K562 (cell line): ENCODE results near the gene KLHL41. TPM values are rescaled to one million over a fixed set of nuclear protein-coding genes. Genes with fewer than 3 reads are reported as not detected.

ENCODE experiments used
- ATAC-seq: fragments of 200-7000 bp; cut with Tn5 transposase; 3 replicates; pipeline ENCODE4 v1.9.1; 2020; ENCODE audit warnings: moderate library complexity
- BruUV-seq: library from RNA; stranded (reverse); fragments of 400-500 nt; replicated peaks from 2 replicates; lab custom pipeline; 2021; lab: Mats Ljungman, UMichigan
- CTCF ChIA-PET: fragments of 300-600 bp; formaldehyde crosslinking; extraction: SDS; loops from one replicate; lab custom pipeline; 2021; ENCODE audit warnings: low intra/inter-chr PET ratio; lab: Yijun Ruan, JAX
- POLR2A ChIA-PET: fragments of 300-600, 350-650 bp; sonication (Branson Sonifier 250); formaldehyde crosslinking; extraction: SDS; loops from one replicate; lab custom pipeline; 2021; ENCODE audit warnings: antibody characterized with exemption, inconsistent platforms; lab: Yijun Ruan, JAX
- DNase-seq, 4 experiments: peaks; one replicate each; pipeline versions ENCODE4 v3.0.0 to v3.0.0-alpha.2; 2011 to 2018; ENCODE audit warnings: low spot score in 3 of 4, mixed read lengths in 3 of 4; ENCODE audit errors: extremely low read depth in 1 of 4
- FAIRE-seq: peaks from 2 replicates; lab custom pipeline; 2011; peaks lifted over from hg19 to GRCh38; lab: Jason Lieb, UNC
- H2AFZ ChIP-seq: 2 replicates; pipeline ENCODE4 v1.6.0; 2011; ENCODE audit warnings: low read depth, low read length, control low read depth, inconsistent platforms
- H3K27ac ChIP-seq: fragments of 200-600 bp; 3 replicates; pipeline ENCODE4 v1.8.0; 2011; ENCODE audit warnings: low read depth, mild to moderate bottlenecking, control low read depth, inconsistent platforms, low read length, moderate library complexity, mixed read lengths; ENCODE audit errors: extremely low read depth
- H3K27me3 ChIP-seq, 2 experiments: fragments of 300-600 bp in 1 of 2; 2 replicates in 1 of 2; 3 replicates in 1 of 2; pipeline versions ENCODE4 v1.6.0 to v1.8.0; 2011; ENCODE audit warnings: inconsistent platforms in 2 of 2, low read length in 2 of 2, mild to moderate bottlenecking in 1 of 2, mixed read lengths in 1 of 2, moderate library complexity in 1 of 2; ENCODE audit not compliant: control insufficient read depth in 2 of 2, insufficient read depth in 2 of 2
- H3K36me3 ChIP-seq: fragments of 300-600 bp; 3 replicates; pipeline ENCODE4 v1.8.0; 2011; ENCODE audit warnings: mild to moderate bottlenecking, low read length, inconsistent platforms; ENCODE audit not compliant: control insufficient read depth, insufficient read depth
- H3K4me1 ChIP-seq, 2 experiments: fragments of 200-600 bp in 1 of 2; replicated peaks in 1 of 2; 2 replicates in 1 of 2; 3 replicates in 1 of 2; pipeline versions ENCODE4 v1.5.1 to v1.8.0; 2011; ENCODE audit warnings: inconsistent platforms in 2 of 2, low read length in 2 of 2, mild to moderate bottlenecking in 1 of 2, mixed read lengths in 1 of 2, moderate library complexity in 1 of 2; ENCODE audit not compliant: control insufficient read depth in 2 of 2, insufficient read depth in 2 of 2
- H3K4me2 ChIP-seq: 2 replicates; pipeline ENCODE4 v1.6.1; 2011; ENCODE audit warnings: low read length, control low read depth, inconsistent platforms, mixed read lengths; ENCODE audit not compliant: insufficient read depth
- H3K4me3 ChIP-seq: fragments of 200-600 bp; sonication (generic), shearing (Covaris generic); 2 replicates; pipeline ENCODE4 v1.5.1; 2016; ENCODE audit warnings: control low read depth, inconsistent platforms
- H3K79me2 ChIP-seq: fragments of 200-600 bp; 3 replicates; pipeline ENCODE4 v1.8.0; 2011; ENCODE audit warnings: low read length, inconsistent platforms; ENCODE audit not compliant: control insufficient read depth, insufficient read depth
- H3K9ac ChIP-seq, 2 experiments: 2 replicates each; pipeline versions ENCODE4 v1.6.0 to v1.6.1; 2011; ENCODE audit warnings: low read depth in 2 of 2, low read length in 2 of 2, control low read depth in 1 of 2, inconsistent platforms in 1 of 2, mild to moderate bottlenecking in 1 of 2, mixed read lengths in 1 of 2; ENCODE audit not compliant: insufficient read depth in 1 of 2
- H3K9me1 ChIP-seq: one replicate; pipeline ENCODE4 v1.6.0; 2011; ENCODE audit warnings: inconsistent platforms, mild to moderate bottlenecking, low read length, moderate library complexity; ENCODE audit not compliant: control insufficient read depth, insufficient read depth
- H3K9me3 ChIP-seq: replicated peaks from 2 replicates; pipeline ENCODE4 v1.5.1; 2011; ENCODE audit warnings: low read depth, low read length, inconsistent platforms; ENCODE audit not compliant: control insufficient read depth, insufficient read depth
- H4K20me1 ChIP-seq: replicated peaks from 2 replicates; pipeline ENCODE4 v1.6.1; 2011; ENCODE audit warnings: low read length, inconsistent platforms, mixed read lengths; ENCODE audit not compliant: control insufficient read depth, insufficient read depth
- C11orf30 ChIP-seq: fragments of 450-650 bp; IDR thresholded peaks from 2 replicates; pipeline ENCODE4 v1.6.1; 2016; ENCODE audit warnings: low read depth, mild to moderate bottlenecking
- CBX5 ChIP-seq: IDR thresholded peaks from 2 replicates; pipeline ENCODE4 v1.6.1; 2014; ENCODE audit warnings: low read depth, borderline replicate concordance
- DACH1 ChIP-seq: fragments of 450-650 bp; IDR thresholded peaks from 2 replicates; pipeline ENCODE4 v1.6.1; 2018; ENCODE audit not compliant: partially characterized antibody
- MAFG ChIP-seq: fragments of 450-650 bp; conservative IDR thresholded peaks from 2 replicates; pipeline ENCODE4 v1.6.1; 2016; ENCODE audit warnings: missing genetic modification characterization, missing compliant biosample characterization
- MEIS2 ChIP-seq: fragments of 450-650 bp; IDR thresholded peaks from 2 replicates; pipeline ENCODE4 v1.6.1; 2014; ENCODE audit warnings: mild to moderate bottlenecking; ENCODE audit not compliant: partially characterized antibody
- NEUROD1 ChIP-seq: fragments of 150-350 bp; IDR thresholded peaks from 2 replicates; pipeline ENCODE4 v1.6.1; 2014; ENCODE audit warnings: borderline replicate concordance, low read length, low read depth; ENCODE audit not compliant: partially characterized antibody
- NONO ChIP-seq, 2 experiments: fragments of 200-400 bp in 1 of 2; fragments of 450-650 bp in 1 of 2; formaldehyde crosslinking in 1 of 2; IDR thresholded peaks; 2 replicates each; pipeline ENCODE4 v1.6.1; 2017; ENCODE audit warnings: low read depth in 2 of 2, mild to moderate bottlenecking in 2 of 2, moderate library complexity in 2 of 2, low read length in 1 of 2
- RFX5 ChIP-seq: IDR thresholded peaks from 2 replicates; pipeline ENCODE4 v1.6.1; 2011; ENCODE audit warnings: low read depth, mild to moderate bottlenecking, improper control_type of control experiment, low read length
- ZNF12 ChIP-seq: sonication (generic); formaldehyde crosslinking; IDR thresholded peaks from 2 replicates; pipeline ENCODE4 v1.4.0; 2020; ENCODE audit warnings: mild to moderate bottlenecking, missing genetic modification reagents
- ZNF24 ChIP-seq: fragments of 450-650 bp; IDR thresholded peaks from 2 replicates; pipeline ENCODE4 v1.6.1; 2016
- WGBS: fragments of 100-300 bp; shearing (Covaris generic); methylation state at CpG from one replicate; pipeline ENCODE4 v1.1.6; 2016; ENCODE audit warnings: low coverage, mixed read lengths; ENCODE audit not compliant: insufficient coverage; ENCODE audit errors: missing lambda C conversion rate; 5-methylcytosine and 5-hydroxymethylcytosine counted together
- in situ Hi-C: fragments of 300-500 bp; cut with MboI; formaldehyde crosslinking; loops from 4 replicates; pipeline ENCODE4 v1.15.0; 2018; ENCODE audit warnings: inconsistent platforms, mixed read lengths
- intact Hi-C: fragments of 100-400 bp; cut with micrococcal nuclease; formaldehyde crosslinking; loops from 2 replicates; pipeline ENCODE4 v1.14.2; 2022
- polyA plus RNA-seq, 8 experiments: library from polyadenylated mRNA; depleted of rRNA in 4 of 8; stranded (reverse) in 5 of 8; unstranded in 3 of 8; fragments of >200 nt; fragmentation: Nextera tagmentation in 2 of 8; fragmentation: Illumina TruSeq in 1 of 8; extraction: Ambion mirVana in 2 of 8; extraction: Trizol in 1 of 8; gene quantifications; 2 replicates each; pipeline versions ENCODE4 v1.2.1 to v1.2.3, GENCODE V29; 2011 to 2014; ENCODE audit warnings: inconsistent platforms in 1 of 8, missing spikeins in 1 of 8
- total RNA-seq, 7 experiments: library from RNA; depleted of rRNA in 6 of 7; stranded (reverse); fragments of >200 nt in 6 of 7; fragmentation: Illumina TruSeq in 2 of 7; extraction: Trizol in 2 of 7; gene quantifications; 2 replicates each; pipeline versions ENCODE4 v1.2.1 to v1.2.3, GENCODE V29; 2011 to 2021; ENCODE audit warnings: low replicate concordance in 1 of 7
- TF ChIP-seq, protein P1 (sequence below): fragments of 250-450 bp; sonication (Bioruptor Pico); IDR thresholded peaks from 2 replicates; pipeline ENCODE4 v1.6.1; 2021; ENCODE audit warnings: mild to moderate bottlenecking
- TF ChIP-seq, protein P2 (sequence below): fragments of 250-450 bp; sonication (Bioruptor Pico); IDR thresholded peaks from 2 replicates; pipeline ENCODE4 v1.8.0; 2022; ENCODE audit warnings: moderate library complexity, mild to moderate bottlenecking, inconsistent platforms
- TF ChIP-seq, protein P3 (sequence below): sonication (generic); formaldehyde crosslinking; IDR thresholded peaks from 2 replicates; pipeline ENCODE4 v1.8.0; 2022; ENCODE audit warnings: missing genetic modification reagents, mild to moderate bottlenecking, moderate library complexity, borderline replicate concordance
- TF ChIP-seq, protein P4 (sequence below): fragments of 450-650 bp; IDR thresholded peaks from 2 replicates; pipeline ENCODE4 v1.6.1; 2016

KLHL41 gene
- total and polyA plus RNA-seq, 9 of the 15 experiments (the other 6 are each of a cell fraction or from before 2014, with no cell fraction given) = 0.05 to 1.5 (median 0.09) TPM

DNA sequence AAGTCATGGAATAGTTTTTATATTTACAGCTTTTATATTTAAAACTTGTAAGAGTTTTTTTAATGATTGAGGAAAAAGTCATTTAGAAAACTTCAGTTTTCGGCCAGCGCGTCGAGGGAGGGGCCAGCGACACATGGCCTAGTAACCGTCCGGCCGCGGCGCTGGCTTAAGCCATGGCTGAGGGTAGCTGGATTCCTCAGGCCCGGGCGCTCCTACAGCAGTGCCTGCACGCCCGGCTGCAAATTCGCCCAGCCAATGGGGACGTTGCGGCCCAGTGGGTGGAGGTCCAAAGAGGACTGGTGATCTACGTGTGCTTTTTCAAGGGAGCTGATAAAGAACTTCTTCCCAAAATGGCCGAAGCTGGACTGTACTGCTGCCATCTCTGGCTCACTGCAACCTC is 4.9 kb upstream of the KLHL41 start:
- Histone ChIP-seq H2AFZ (no peak overlapping the region), H3K9me1 (no peaks in the 10 kb centered on the region), H4K20me1 (no peaks in the 10 kb centered on the region), H3K9ac (no peak overlapping the region), H3K4me3 (no peak overlapping the region), H3K4me1 (peaks cover 0 to 2% of the 10 kb centered on the region in 2 experiments; a peak in 2 of 5 replicates), H3K27ac (no peak overlapping the region), H3K27me3 (no peaks in the 10 kb centered on the region), H3K36me3 (0 out of 3 replicates have a peak, but pooled peaks cover 3% of the 10 kb centered on the region), H3K4me2 (no peak overlapping the region), H3K79me2 (no peaks in the 10 kb centered on the region), H3K9me3 (no peaks in the 10 kb centered on the region)
- WGBS = 96% methylated on average over 17 of the region's 19 CpGs
- POLR2A ChIA-PET = no interaction called here
- CTCF ChIA-PET = no interaction called here
- in situ Hi-C loops (no loop called here), intact Hi-C loops (no loop called here)
- DNase-seq = no peak
- FAIRE-seq = no peak
- no peak for ATAC-seq
- TF ChIP-seq NONO (IDR thresholded peaks at IDR 0.05; ENCODE audit: low read depth in 2 of 2, low read length in 1 of 2) = no peak
- TF ChIP-seq RFX5 = no peak
- BruUV-seq = no TSS peak

DNA sequence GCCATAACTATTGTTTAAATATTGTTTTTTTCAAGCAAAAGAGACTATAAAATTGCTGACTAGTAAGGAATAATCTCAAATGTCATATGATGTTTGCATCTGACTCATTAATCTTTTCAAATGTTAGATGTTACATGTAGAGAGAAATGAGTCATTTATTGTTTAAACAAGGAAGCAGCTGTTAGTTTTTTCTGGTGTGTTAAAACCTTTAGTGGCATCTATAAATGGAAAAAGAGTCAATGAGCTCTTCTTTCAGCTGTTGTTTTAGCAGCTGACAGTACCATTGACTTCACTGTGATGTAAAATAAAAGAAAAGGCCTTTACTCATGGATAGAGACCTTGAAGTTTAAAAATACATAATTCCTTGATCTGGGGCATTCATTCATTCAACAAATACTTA is 1.8 kb upstream of the KLHL41 start:
- ATAC-seq (no peak), FAIRE-seq (no peak), DNase-seq (no peak)
- H3K4me2 ChIP-seq = no peak overlapping the region
- peaks cover 0 to 7% of the 10 kb centered on the region in 2 experiments; a peak in 2 of 5 replicates for H3K4me1 ChIP-seq
- ChIA-PET POLR2A (interaction anchor here (0.7 to 1.1 kb wide), 2 partner anchors 11 to 326 kb away, joined by 3 read pairs; no protein-coding TSS in a partner anchor), CTCF (no interaction called here)
- BruUV-seq = no TSS peak
- no peak overlapping the region for H3K9ac ChIP-seq
- no peaks in the 10 kb centered on the region for H3K27me3 ChIP-seq
- no peak overlapping the region for H2AFZ ChIP-seq
- in situ Hi-C loops (no loop called here), intact Hi-C loops (no loop called here)
- H3K27ac ChIP-seq = peak overlapping the region; percentile 7; the same call in 1 of the 3 replicates
- H3K9me3 ChIP-seq = no peaks in the 10 kb centered on the region
- no peak overlapping the region for H3K4me3 ChIP-seq
- H3K79me2 ChIP-seq = no peaks in the 10 kb centered on the region
- no peaks in the 10 kb centered on the region for H4K20me1 ChIP-seq
- H3K36me3 ChIP-seq = 0 out of 3 replicates have a peak, but pooled peaks cover 3% of the 10 kb centered on the region
- no peaks in the 10 kb centered on the region for H3K9me1 ChIP-seq
- TF ChIP-seq, protein P1, sequence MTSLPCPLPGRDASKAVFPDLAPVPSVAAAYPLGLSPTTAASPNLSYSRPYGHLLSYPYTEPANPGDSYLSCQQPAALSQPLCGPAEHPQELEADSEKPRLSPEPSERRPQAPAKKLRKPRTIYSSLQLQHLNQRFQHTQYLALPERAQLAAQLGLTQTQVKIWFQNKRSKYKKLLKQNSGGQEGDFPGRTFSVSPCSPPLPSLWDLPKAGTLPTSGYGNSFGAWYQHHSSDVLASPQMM (CRISPR knock-in tag) = no peak
- TF ChIP-seq NEUROD1 = no peak
- TF ChIP-seq, protein P2, sequence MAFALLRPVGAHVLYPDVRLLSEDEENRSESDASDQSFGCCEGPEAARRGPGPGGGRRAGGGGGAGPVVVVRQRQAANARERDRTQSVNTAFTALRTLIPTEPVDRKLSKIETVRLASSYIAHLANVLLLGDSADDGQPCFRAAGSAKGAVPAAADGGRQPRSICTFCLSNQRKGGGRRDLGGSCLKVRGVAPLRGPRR (CRISPR knock-in tag) = no peak
- TF ChIP-seq MAFG (tag) = peak; percentile 95
- TF ChIP-seq, protein P3, sequence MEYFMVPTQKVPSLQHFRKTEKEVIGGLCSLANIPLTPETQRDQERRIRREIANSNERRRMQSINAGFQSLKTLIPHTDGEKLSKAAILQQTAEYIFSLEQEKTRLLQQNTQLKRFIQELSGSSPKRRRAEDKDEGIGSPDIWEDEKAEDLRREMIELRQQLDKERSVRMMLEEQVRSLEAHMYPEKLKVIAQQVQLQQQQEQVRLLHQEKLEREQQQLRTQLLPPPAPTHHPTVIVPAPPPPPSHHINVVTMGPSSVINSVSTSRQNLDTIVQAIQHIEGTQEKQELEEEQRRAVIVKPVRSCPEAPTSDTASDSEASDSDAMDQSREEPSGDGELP (CRISPR knock-in tag) = peak; percentile 53; the same call in 1 of the 2 replicates
- TF ChIP-seq MEIS2 = peak; percentile 72
- peak; percentile 99 for TF ChIP-seq C11orf30
- TF ChIP-seq DACH1 = peak; percentile 36
- no peak for TF ChIP-seq ZNF24
- peak; percentile 97; the same call in 1 of the 2 replicates for TF ChIP-seq ZNF12 (CRISPR knock-in tag)
- TF ChIP-seq, protein P4, sequence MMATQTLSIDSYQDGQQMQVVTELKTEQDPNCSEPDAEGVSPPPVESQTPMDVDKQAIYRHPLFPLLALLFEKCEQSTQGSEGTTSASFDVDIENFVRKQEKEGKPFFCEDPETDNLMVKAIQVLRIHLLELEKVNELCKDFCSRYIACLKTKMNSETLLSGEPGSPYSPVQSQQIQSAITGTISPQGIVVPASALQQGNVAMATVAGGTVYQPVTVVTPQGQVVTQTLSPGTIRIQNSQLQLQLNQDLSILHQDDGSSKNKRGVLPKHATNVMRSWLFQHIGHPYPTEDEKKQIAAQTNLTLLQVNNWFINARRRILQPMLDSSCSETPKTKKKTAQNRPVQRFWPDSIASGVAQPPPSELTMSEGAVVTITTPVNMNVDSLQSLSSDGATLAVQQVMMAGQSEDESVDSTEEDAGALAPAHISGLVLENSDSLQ = peak; percentile 53
- TF ChIP-seq CBX5 = no peak
